IMR-90 (cell line): ENCODE results near the gene BMP7.

Source experiments
- CTCF ChIP-seq: conservative IDR thresholded peaks from 2 replicates; pipeline ENCODE4 v1.5.1; 2012; ENCODE audit warnings: mild to moderate bottlenecking, low read depth, low read length, improper control_type of control experiment
- MAZ ChIP-seq: IDR thresholded peaks from 2 replicates; pipeline ENCODE4 v1.6.1; 2012; ENCODE audit warnings: low read depth, mild to moderate bottlenecking, low read length, improper control_type of control experiment, moderate library complexity, borderline replicate concordance
- POLR2A ChIP-seq: IDR thresholded peaks from 2 replicates; pipeline ENCODE4 v1.6.1; 2012; ENCODE audit warnings: mild to moderate bottlenecking, low read depth, low read length
- RFX5 ChIP-seq: IDR thresholded peaks from 2 replicates; pipeline ENCODE4 v1.8.0; 2012; ENCODE audit warnings: low read depth, mild to moderate bottlenecking, low read length, moderate library complexity
- TF ChIP-seq, protein P1 (sequence below): fragments of 150-350 bp; IDR thresholded peaks from 2 replicates; pipeline ENCODE4 v1.6.1; 2016; ENCODE audit warnings: low read depth, mild to moderate bottlenecking, low read length, moderate library complexity, borderline replicate concordance

- TF ChIP-seq, protein P1, sequence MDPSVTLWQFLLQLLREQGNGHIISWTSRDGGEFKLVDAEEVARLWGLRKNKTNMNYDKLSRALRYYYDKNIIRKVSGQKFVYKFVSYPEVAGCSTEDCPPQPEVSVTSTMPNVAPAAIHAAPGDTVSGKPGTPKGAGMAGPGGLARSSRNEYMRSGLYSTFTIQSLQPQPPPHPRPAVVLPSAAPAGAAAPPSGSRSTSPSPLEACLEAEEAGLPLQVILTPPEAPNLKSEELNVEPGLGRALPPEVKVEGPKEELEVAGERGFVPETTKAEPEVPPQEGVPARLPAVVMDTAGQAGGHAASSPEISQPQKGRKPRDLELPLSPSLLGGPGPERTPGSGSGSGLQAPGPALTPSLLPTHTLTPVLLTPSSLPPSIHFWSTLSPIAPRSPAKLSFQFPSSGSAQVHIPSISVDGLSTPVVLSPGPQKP, result no peak
- no peak for TF ChIP-seq POLR2A
- no peak for TF ChIP-seq CTCF
- TF ChIP-seq MAZ, result no peak
- TF ChIP-seq RFX5, result no peak
Observed at GRCh38 chr20:57138198-57138995, 128.0 kb downstream of the BMP7 start.
